Stimulated activated naive CD8-positive, alpha-beta T cell treated with anti-CD3 and anti-CD28 coated beads, Interleukin-15, amount 100 ng/mL, for 72 hours (primary cell): ENCODE measurements around the gene LRRC59.

ENCODE experiments used
- ATAC-seq: fragments of 150-1000 bp; cut with Tn5 transposase; 2 replicates; pipeline ENCODE4 v1.10.0; 2021; ENCODE audit warnings: mild to moderate bottlenecking, moderate library complexity
- DNase-seq, 2 donors: peaks; one replicate each; pipeline ENCODE4 v3.0.0; 2021 to 2022
- H3K27ac Mint-ChIP-seq, 2 donors: one replicate each; pipeline ENCODE4 v1.8.0; 2022; ENCODE audit warnings: mild to moderate bottlenecking in 2 of 2, mixed read lengths in 2 of 2, moderate library complexity in 2 of 2
- H3K27me3 Mint-ChIP-seq: one replicate; pipeline ENCODE4 v1.8.0; 2022; ENCODE audit warnings: mixed read lengths
- H3K4me1 Mint-ChIP-seq: one replicate; pipeline ENCODE4 v1.8.0; 2022; ENCODE audit warnings: mild to moderate bottlenecking, mixed read lengths
- H3K4me3 Mint-ChIP-seq, 2 donors: one replicate each; pipeline ENCODE4 v1.8.0; 2022; ENCODE audit warnings: mild to moderate bottlenecking in 2 of 2, mixed read lengths in 2 of 2, moderate library complexity in 1 of 2
- H3K9me3 Mint-ChIP-seq, 2 donors: one replicate each; pipeline ENCODE4 v1.8.0; 2022; ENCODE audit warnings: mixed read lengths in 2 of 2

LRRC59 gene

DNA sequence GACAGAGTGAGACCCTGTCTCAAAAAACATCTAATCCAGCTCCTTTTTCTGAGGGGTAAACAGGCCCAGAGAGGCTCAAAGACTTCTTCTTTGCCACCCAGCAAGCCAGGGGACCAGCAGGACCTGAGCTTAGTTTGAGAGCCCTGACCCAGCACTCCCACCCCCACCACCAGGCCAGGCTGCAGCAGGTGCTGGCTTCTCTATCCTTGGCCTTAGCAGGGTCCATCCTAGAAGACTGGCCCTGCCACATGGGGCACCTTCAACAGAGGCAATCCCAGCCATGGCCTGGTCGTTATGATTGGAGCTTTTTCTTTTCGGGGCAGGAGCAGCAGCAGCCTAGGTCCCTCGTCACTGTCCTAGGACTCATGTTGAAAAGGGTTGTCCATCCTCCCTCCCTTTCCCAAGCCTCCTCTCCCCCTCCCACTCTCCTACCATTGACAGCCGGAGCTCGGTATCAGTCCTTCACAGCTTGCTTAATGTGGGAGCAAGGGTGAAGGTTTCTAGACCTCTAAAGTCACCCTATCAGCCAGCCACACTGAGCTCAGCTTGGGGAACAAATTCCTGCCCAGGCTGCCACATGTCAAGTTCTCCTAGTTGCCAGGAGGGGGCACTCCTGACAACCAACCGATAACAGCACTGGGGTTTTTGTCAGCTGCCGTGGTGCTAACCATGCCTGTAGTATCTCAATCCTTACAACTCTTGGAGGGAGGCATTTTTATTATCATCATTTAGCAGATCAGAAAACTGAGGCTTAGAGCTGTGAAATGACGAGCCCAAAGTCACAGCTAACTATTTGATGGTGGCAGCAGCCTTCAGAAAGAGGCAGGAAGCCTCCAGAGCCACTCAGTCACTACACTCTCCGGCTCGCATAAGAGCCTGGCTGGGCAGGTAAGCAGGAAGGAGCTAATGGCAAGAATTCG, 35.5 kb downstream of the LRRC59 start:
- H3K9me3 Mint-ChIP-seq, result no peaks in the 10 kb centered on the region
- peaks cover 19% of the 10 kb centered on the region for H3K4me1 Mint-ChIP-seq
- no peaks in the 10 kb centered on the region for H3K27me3 Mint-ChIP-seq
- DNase-seq (peak; percentile 47 to 55), ATAC-seq (peak; percentile 83)
- H3K4me3 Mint-ChIP-seq, result no peak overlapping the region
- H3K27ac Mint-ChIP-seq, result peak overlapping the region; percentile 32 to 85

DNA sequence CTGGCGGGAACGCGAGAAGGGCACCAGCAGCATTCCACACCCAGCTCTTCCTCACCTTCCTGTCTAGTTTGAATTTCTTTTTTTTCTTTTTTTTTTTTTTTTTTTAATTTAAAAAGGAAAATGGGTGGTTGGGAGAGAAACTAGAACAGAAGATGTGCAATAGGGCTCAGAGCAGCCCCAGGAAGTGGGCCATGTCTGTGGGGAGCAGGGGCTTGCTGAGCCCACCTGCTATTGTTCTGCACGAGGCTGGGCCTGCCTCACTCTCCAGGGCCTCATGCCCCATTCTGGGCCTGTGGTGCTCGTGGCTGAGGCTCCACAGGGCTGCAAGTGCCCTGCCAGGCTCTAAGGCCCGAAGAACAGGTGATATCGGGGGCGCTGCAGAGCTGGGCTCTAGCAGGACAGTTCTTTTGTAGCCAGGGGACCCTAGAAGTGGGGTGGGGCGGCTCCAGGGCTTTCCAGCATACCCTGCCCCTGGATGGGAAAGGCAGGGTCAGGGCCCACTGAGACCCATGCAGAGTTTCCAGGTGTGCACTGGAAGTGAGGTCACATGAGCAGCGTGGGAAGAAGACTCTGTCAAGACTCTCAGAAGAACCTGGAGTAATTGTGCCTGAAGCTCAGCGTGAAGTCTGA, 36.7 kb downstream of the LRRC59 start:
- ATAC-seq (no peak), DNase-seq (peak in 1 of 2 donors; percentile 8)
- Mint-ChIP-seq H3K9me3 (no peaks in the 10 kb centered on the region), H3K4me3 (no peak overlapping the region), H3K4me1 (peaks cover 19% of the 10 kb centered on the region), H3K27me3 (no peaks in the 10 kb centered on the region), H3K27ac (peak overlapping the region; percentile 56 to 57)

DNA sequence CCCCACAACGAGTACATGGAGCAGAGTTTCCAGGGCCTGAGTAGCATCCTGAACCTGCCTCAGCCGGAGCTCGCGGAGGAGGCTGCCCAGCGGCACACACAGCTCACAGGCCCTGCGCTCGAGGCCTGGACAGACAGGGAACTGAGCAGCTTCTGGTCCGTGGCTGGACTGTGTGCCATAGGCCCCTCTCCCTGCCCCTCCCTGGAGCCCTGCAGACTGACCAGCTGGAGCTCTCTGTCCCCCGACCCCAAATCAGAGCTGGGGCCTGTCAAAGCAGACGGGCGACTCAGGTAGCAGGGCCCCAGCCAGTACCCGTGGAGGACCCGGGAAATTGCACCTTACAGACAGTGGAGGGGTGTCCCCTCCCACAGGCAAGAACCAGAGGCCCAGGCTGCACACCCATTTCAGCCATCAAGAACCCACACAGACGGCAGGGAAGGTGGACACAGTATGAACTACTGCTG, 37.3 kb downstream of the LRRC59 start:
- Mint-ChIP-seq H3K27ac (no peak overlapping the region), H3K4me3 (no peak overlapping the region), H3K27me3 (no peaks in the 10 kb centered on the region), H3K4me1 (peaks cover 19% of the 10 kb centered on the region), H3K9me3 (no peaks in the 10 kb centered on the region)
- no peak for ATAC-seq
- peak in 1 of 2 donors; percentile 9 for DNase-seq

- Mint-ChIP-seq H3K27ac (peak overlapping the region in 1 of 2 donors; percentile 29), H3K9me3 (no peaks in the 10 kb centered on the region), H3K27me3 (no peaks in the 10 kb centered on the region), H3K4me3 (no peak overlapping the region), H3K4me1 (peaks cover 19% of the 10 kb centered on the region)
- DNase-seq, result no peak
- ATAC-seq, result no peak
Measured at GRCh38 chr17:50359005-50359699, 38.2 kb downstream of the LRRC59 start.

- Mint-ChIP-seq H3K9me3 (no peaks in the 10 kb centered on the region), H3K27me3 (no peaks in the 10 kb centered on the region), H3K4me1 (peaks cover 14% of the 10 kb centered on the region), H3K27ac (peak overlapping the region in 1 of 2 donors; percentile 72), H3K4me3 (no peak overlapping the region)
- ATAC-seq (no peak), DNase-seq (no peak)
Measured at GRCh38 chr17:50358177-50358576, 39.1 kb downstream of the LRRC59 start.

DNA sequence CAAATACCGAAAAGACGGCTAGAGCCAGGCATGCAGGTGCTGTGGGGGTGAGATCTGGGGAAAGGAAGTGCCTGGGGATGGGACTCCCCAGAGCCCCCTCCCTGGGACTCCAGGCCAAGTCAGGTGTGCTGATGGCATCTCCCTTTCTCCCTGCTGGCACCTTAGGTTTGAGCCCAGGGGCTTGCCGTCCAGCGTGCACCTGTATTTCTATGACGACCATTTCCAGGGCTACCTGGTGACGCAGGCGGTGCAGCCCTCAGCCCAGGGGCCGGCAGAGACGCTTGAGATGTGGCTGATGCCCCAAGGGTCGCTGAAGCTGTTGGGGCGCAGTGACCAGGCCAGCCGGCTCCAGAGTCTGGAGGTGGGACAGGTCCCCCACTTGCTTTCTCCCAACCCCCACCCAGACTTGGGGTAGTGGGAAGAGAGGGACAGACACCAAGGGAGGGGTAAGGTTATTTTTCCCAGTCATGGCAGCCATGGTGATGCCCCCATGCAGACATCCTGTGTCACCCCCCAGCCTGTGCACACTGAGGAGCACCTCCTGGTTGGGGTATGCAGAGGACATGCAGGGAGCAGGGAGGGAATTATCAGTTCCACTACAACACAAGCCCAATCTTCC, 40.3 kb downstream of the LRRC59 start:
- no peak overlapping the region for H3K27ac Mint-ChIP-seq
- H3K4me3 Mint-ChIP-seq, result no peak overlapping the region
- ATAC-seq, result no peak
- no peak for DNase-seq
- no peaks in the 10 kb centered on the region for H3K9me3 Mint-ChIP-seq
- H3K27me3 Mint-ChIP-seq, result no peaks in the 10 kb centered on the region
- peaks cover 4% of the 10 kb centered on the region for H3K4me1 Mint-ChIP-seq

GRCh38 chr17:50356418-50356817, 40.9 kb downstream of the LRRC59 start:
- DNase-seq, result no peak
- Mint-ChIP-seq H3K9me3 (no peaks in the 10 kb centered on the region), H3K4me3 (no peak overlapping the region), H3K27ac (no peak overlapping the region), H3K4me1 (no peaks in the 10 kb centered on the region), H3K27me3 (no peaks in the 10 kb centered on the region)
- ATAC-seq, result no peak

DNA sequence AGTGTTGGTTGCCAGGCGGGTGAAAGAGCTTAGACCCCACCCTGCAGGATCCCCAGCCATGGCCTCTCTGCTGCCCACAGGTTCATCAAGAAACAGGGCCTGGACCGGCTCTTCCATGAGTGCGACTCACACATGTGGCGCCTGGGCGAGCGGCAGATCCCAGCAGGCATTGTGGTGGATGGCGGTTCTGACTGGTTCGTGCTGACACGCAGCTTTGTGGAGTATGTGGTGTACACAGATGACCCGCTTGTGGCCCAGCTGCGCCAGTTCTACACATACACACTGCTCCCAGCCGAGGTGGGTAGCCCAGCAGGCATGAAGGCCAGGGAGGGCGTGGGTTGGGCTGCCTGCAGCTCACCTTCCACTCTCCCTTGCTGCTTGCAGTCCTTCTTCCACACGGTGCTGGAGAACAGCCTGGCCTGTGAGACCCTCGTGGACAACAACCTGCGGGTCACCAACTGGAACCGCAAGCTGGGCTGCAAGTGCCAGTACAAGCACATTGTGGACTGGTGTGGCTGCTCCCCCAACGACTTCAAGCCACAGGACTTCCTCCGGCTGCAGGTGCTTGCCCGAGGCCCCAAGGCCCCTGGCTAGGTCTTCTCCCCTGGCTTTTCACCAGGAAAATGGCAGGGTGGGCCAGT, 41.5 kb downstream of the LRRC59 start:
- Mint-ChIP-seq H3K4me3 (no peak overlapping the region), H3K27ac (no peak overlapping the region), H3K27me3 (no peaks in the 10 kb centered on the region), H3K9me3 (no peaks in the 10 kb centered on the region), H3K4me1 (peaks cover 2% of the 10 kb centered on the region)
- ATAC-seq (no peak), DNase-seq (peak in 1 of 2 donors; percentile 7)

GRCh38 chr17:50355336-50355700, 42.0 kb downstream of the LRRC59 start:
- Mint-ChIP-seq H3K27ac (peak overlapping the region in 1 of 2 donors; percentile 91), H3K4me1 (peaks cover 7% of the 10 kb centered on the region), H3K27me3 (no peaks in the 10 kb centered on the region), H3K4me3 (no peak overlapping the region), H3K9me3 (no peaks in the 10 kb centered on the region)
- no peak for ATAC-seq
- DNase-seq, result no peak

GRCh38 chr17:50354776-50355175, 42.5 kb downstream of the LRRC59 start:
- ATAC-seq (no peak), DNase-seq (no peak)
- no peaks in the 10 kb centered on the region for H3K27me3 Mint-ChIP-seq
- H3K4me3 Mint-ChIP-seq, result no peak overlapping the region
- no peaks in the 10 kb centered on the region for H3K9me3 Mint-ChIP-seq
- peak overlapping the region in 1 of 2 donors; percentile 91 for H3K27ac Mint-ChIP-seq
- H3K4me1 Mint-ChIP-seq, result peaks cover 8% of the 10 kb centered on the region

DNA sequence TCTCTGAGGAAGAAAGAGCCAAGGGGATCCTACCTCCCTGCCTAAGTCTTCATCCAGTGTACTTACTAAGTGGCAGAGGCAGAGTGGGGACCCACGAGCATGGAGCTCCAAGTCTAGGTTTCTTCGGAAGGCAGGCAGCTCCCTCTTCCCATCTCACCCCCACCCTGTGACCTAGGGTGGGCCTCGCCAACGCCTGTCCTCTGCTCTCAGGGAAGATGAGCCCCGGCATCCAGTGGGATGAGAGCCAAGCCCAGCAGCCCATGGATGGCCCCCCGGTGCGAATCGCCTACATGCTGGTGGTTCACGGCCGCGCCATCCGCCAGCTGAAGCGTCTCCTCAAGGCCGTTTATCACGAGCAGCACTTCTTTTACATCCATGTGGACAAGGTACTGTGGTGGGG, 43.1 kb downstream of the LRRC59 start:
- H3K4me1 Mint-ChIP-seq, result peaks cover 10% of the 10 kb centered on the region
- DNase-seq, result no peak
- H3K4me3 Mint-ChIP-seq, result peak overlapping the region in 1 of 2 donors; percentile 49
- no peaks in the 10 kb centered on the region for H3K27me3 Mint-ChIP-seq
- peak overlapping the region in 1 of 2 donors; percentile 91 for H3K27ac Mint-ChIP-seq
- no peaks in the 10 kb centered on the region for H3K9me3 Mint-ChIP-seq
- ATAC-seq, result peak; percentile 6

- Mint-ChIP-seq H3K4me3 (no peak overlapping the region), H3K27ac (no peak overlapping the region), H3K9me3 (no peaks in the 10 kb centered on the region), H3K27me3 (no peaks in the 10 kb centered on the region), H3K4me1 (peaks cover 15% of the 10 kb centered on the region)
- peak; percentile 18 for ATAC-seq
- no peak for DNase-seq
Measured at GRCh38 chr17:50353600-50354195, 43.6 kb downstream of the LRRC59 start.

- Mint-ChIP-seq H3K4me1 (peaks cover 22% of the 10 kb centered on the region), H3K4me3 (no peak overlapping the region), H3K9me3 (no peaks in the 10 kb centered on the region), H3K27me3 (no peaks in the 10 kb centered on the region), H3K27ac (peak overlapping the region in 1 of 2 donors; percentile 79)
- ATAC-seq (no peak), DNase-seq (no peak)
Measured at GRCh38 chr17:50352693-50353599, 44.4 kb downstream of the LRRC59 start.
